ENCODE data around the gene GATM. TPM values are rescaled to one million over a fixed set of nuclear protein-coding genes. Genes with fewer than 3 reads are reported as not detected.

Gene GATM
- total RNA-seq, 2 donors from 2014 or later: 35.2 to 83.4 TPM

DNA sequence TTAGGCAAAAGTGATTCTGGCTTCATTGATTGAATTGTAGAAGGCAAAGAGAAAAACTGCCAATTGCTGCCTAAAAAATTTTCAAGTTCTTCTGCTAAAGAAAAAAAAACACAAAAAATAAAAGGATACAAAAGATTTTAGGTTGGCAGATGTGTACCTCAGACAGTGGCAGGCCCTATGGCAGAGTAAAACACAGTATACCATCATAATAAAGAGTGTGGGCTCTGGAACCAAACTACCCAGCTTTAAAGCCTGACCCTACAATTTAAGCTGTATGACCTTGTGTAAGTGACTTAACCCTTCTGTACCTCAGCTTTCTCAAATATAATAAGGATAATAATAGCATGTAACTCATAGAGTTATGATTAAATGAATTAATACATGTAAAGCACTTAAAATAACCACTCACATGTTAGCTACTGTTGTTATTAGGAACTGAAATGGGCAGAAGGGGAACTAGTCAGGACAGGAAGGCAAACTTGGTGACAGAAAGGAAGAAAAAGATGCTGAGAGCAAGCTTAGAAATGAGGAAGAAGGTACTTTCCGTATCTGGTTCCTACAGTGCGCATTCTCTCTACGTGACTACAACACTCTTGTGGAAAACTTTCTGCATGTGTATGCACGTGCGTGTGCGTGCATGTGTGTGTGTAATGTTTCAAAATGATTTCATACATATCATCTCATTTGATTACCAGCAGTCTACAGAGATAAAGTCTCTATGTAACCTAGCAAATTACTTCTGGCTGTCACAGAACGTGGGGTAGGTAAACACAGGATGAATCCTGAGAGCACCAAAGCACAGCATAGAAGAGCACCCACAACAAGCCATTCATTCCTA, 13.6 kb upstream of the GATM start:
- H3K36me3 Mint-ChIP-seq (ENCODE audit: low read depth): no peaks in the 10 kb centered on the region

GRCh38 chr15:45389351-45389750, 11.0 kb upstream of the GATM start:
- no peak for DNase-seq
- Histone ChIP-seq H3K27me3 (ENCODE audit: control insufficient read depth, insufficient read depth, low read length, poor library complexity, severe bottlenecking) (no peaks in the 10 kb centered on the region), H3K36me3 (ENCODE audit: control insufficient read depth, insufficient read depth, low read length) (no peaks in the 10 kb centered on the region), H3K4me3 (ENCODE audit: low read length) (no peak overlapping the region), H3K27ac (ENCODE audit: low read depth, low read length) (no peak overlapping the region), H3K9ac (ENCODE audit: extremely low read depth, low read length, poor library complexity, severe bottlenecking) (no peak overlapping the region), H3K4me1 (ENCODE audit: control insufficient read depth, insufficient read depth, low read length) (peaks cover 9% of the 10 kb centered on the region), H3K9me3 (ENCODE audit: control insufficient read depth, low read length) (no peaks in the 10 kb centered on the region)
- Mint-ChIP-seq H3K4me3 (no peak overlapping the region), H3K9me3 (no peaks in the 10 kb centered on the region), H3K4me1 (peaks cover 19% of the 10 kb centered on the region), H3K36me3 (ENCODE audit: low read depth) (no peaks in the 10 kb centered on the region), H3K27ac (no peak overlapping the region), H3K27me3 (ENCODE audit: insufficient read depth) (peaks cover 36% of the 10 kb centered on the region)
- TF ChIP-seq, protein P1, sequence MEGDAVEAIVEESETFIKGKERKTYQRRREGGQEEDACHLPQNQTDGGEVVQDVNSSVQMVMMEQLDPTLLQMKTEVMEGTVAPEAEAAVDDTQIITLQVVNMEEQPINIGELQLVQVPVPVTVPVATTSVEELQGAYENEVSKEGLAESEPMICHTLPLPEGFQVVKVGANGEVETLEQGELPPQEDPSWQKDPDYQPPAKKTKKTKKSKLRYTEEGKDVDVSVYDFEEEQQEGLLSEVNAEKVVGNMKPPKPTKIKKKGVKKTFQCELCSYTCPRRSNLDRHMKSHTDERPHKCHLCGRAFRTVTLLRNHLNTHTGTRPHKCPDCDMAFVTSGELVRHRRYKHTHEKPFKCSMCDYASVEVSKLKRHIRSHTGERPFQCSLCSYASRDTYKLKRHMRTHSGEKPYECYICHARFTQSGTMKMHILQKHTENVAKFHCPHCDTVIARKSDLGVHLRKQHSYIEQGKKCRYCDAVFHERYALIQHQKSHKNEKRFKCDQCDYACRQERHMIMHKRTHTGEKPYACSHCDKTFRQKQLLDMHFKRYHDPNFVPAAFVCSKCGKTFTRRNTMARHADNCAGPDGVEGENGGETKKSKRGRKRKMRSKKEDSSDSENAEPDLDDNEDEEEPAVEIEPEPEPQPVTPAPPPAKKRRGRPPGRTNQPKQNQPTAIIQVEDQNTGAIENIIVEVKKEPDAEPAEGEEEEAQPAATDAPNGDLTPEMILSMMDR (conservative IDR thresholded peaks at IDR 0.05): no peak

More for the DNA sequence above, 13.6 kb upstream of the GATM start:
- Mint-ChIP-seq H3K27me3 (ENCODE audit: insufficient read depth) (peaks cover 58% of the 10 kb centered on the region), H3K9me3 (no peaks in the 10 kb centered on the region), H3K4me1 (peaks cover 10% of the 10 kb centered on the region), H3K4me3 (no peak overlapping the region), H3K27ac (no peak overlapping the region)
- TF ChIP-seq, protein P1 (conservative IDR thresholded peaks at IDR 0.05): no peak
- DNase-seq: no peak
- no peak overlapping the region for H3K27ac ChIP-seq (ENCODE audit: low read depth, low read length)
- H3K36me3 ChIP-seq (ENCODE audit: control insufficient read depth, insufficient read depth, low read length): no peaks in the 10 kb centered on the region
- WGBS, 2 experiments (ENCODE audit: insufficient coverage in 1 of 2, insufficient read length in 1 of 2): 67 to 86% methylated on average over 1 to 3 of the region's 7 CpGs
- H3K27me3 ChIP-seq (ENCODE audit: control insufficient read depth, insufficient read depth, low read length, poor library complexity, severe bottlenecking): peaks cover 8% of the 10 kb centered on the region
- H3K4me1 ChIP-seq (ENCODE audit: control insufficient read depth, insufficient read depth, low read length): peaks cover 2% of the 10 kb centered on the region
- H3K9ac ChIP-seq (ENCODE audit: extremely low read depth, low read length, poor library complexity, severe bottlenecking): no peak overlapping the region
- H3K9me3 ChIP-seq (ENCODE audit: control insufficient read depth, low read length): no peaks in the 10 kb centered on the region
- no peak overlapping the region for H3K4me3 ChIP-seq (ENCODE audit: low read length)

DNA sequence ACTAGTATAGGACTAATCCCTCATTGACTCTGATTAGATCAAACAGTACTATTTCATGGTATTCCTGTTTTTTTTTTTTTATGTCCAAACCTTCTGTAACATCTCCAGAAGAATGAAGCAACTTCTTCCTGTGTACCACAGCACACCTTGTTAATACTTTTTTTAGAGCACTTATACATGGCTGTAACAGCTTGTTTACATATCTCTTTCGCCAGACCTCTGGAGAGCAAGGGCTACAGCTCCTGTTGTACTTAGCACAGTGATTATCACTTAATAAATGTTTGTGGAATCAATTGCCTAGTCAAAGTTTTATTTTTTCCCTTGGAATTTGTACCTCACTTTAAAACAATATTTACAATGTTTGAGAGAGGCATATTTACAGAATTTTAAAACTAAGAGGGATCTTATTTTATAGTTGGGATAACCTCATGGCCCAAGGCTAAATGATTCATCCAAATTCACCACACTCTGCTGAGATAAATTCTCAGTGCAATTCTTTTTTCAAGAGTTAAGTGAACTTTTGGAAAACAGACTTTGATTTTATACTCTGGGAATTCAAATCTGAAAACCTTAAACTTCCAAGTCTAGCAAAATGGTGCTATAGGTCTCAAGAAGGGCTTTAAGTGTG, 9.2 kb upstream of the GATM start:
- Histone ChIP-seq H3K4me3 (ENCODE audit: low read length) (no peak overlapping the region), H3K9me3 (ENCODE audit: control insufficient read depth, low read length) (no peaks in the 10 kb centered on the region), H3K27ac (ENCODE audit: low read depth, low read length) (no peak overlapping the region), H3K4me1 (ENCODE audit: control insufficient read depth, insufficient read depth, low read length) (peaks cover 9% of the 10 kb centered on the region), H3K9ac (ENCODE audit: extremely low read depth, low read length, poor library complexity, severe bottlenecking) (no peak overlapping the region), H3K36me3 (ENCODE audit: control insufficient read depth, insufficient read depth, low read length) (no peaks in the 10 kb centered on the region), H3K27me3 (ENCODE audit: control insufficient read depth, insufficient read depth, low read length, poor library complexity, severe bottlenecking) (no peaks in the 10 kb centered on the region)
- Mint-ChIP-seq H3K9me3 (no peaks in the 10 kb centered on the region), H3K4me1 (peaks cover 13% of the 10 kb centered on the region), H3K27ac (no peak overlapping the region), H3K27me3 (ENCODE audit: insufficient read depth) (peaks cover 40% of the 10 kb centered on the region), H3K4me3 (no peak overlapping the region), H3K36me3 (ENCODE audit: low read depth) (no peaks in the 10 kb centered on the region)
- TF ChIP-seq, protein P1 (conservative IDR thresholded peaks at IDR 0.05): no peak
- no peak for DNase-seq
- 92 to 100% methylated on average over 1 of the region's 1 CpG for WGBS, 2 experiments (ENCODE audit: insufficient coverage in 1 of 2, insufficient read length in 1 of 2)
